HL-60 (cell line): Measurements from ENCODE around the gene SPATA6L.

Source experiments
- DNase-seq, 2 experiments: peaks; one replicate each; pipeline ENCODE4 v3.0.0-alpha.2; 2010 to 2020; ENCODE audit warnings: low read depth in 1 of 2, low spot score in 1 of 2
- H3K27ac ChIP-seq: fragments of 250-450 bp; sonication (Bioruptor Pico); replicated peaks from 2 replicates; pipeline ENCODE4 v1.5.1; 2020; ENCODE audit warnings: mild to moderate bottlenecking, moderate library complexity
- H3K27me3 ChIP-seq: fragments of 250-450 bp; sonication (Bioruptor Pico); 2 replicates; pipeline ENCODE4 v1.5.1; 2021; ENCODE audit warnings: mild to moderate bottlenecking, moderate library complexity; ENCODE audit not compliant: insufficient read depth, poor library complexity, severe bottlenecking
- H3K4me3 ChIP-seq: replicated peaks from 2 replicates; pipeline ENCODE4 v1.5.1; 2011; ENCODE audit warnings: mild to moderate bottlenecking, control low read depth, low read length; ENCODE audit not compliant: insufficient read depth
- CTCF ChIP-seq: IDR thresholded peaks from one replicate; pipeline ENCODE4 v1.5.1; 2011; ENCODE audit warnings: low read length, control low read depth, inconsistent platforms; ENCODE audit not compliant: insufficient read depth
- GABPA ChIP-seq: IDR thresholded peaks from 2 replicates; pipeline ENCODE4 v1.6.1; 2012; ENCODE audit warnings: low read depth
- POLR2AphosphoS5 ChIP-seq: IDR thresholded peaks from 2 replicates; pipeline ENCODE4 v1.6.1; 2012; ENCODE audit warnings: low read depth
- REST ChIP-seq: IDR thresholded peaks from 2 replicates; pipeline ENCODE4 v1.6.1; 2012; ENCODE audit warnings: low read depth; ENCODE audit not compliant: insufficient replicate concordance
- SPI1 ChIP-seq: IDR thresholded peaks from 2 replicates; pipeline ENCODE4 v1.6.1; 2012; ENCODE audit warnings: low read depth, mild to moderate bottlenecking, borderline replicate concordance

The SPATA6L gene

GRCh38 chr9:4709380-4709779 is 43.1 kb upstream of the SPATA6L start:
- Histone ChIP-seq H3K27ac (no peak overlapping the region), H3K4me3 (no peak overlapping the region), H3K27me3 (no peaks in the 10 kb centered on the region)
- DNase-seq, result no peak
- TF ChIP-seq POLR2AphosphoS5, result no peak
- no peak for TF ChIP-seq CTCF
- no peak for TF ChIP-seq SPI1

GRCh38 chr9:4706971-4707622 is 40.8 kb upstream of the SPATA6L start:
- Histone ChIP-seq H3K27ac (no peak overlapping the region), H3K27me3 (no peaks in the 10 kb centered on the region), H3K4me3 (no peak overlapping the region)
- no peak for DNase-seq
- TF ChIP-seq SPI1 (peak; percentile 91), POLR2AphosphoS5 (no peak), CTCF (no peak), REST (no peak), GABPA (no peak)

GRCh38 chr9:4706021-4706420 is 39.7 kb upstream of the SPATA6L start:
- DNase-seq, result no peak

More at GRCh38 chr9:4706021-4706420, 39.7 kb upstream of the SPATA6L start:
- Histone ChIP-seq H3K4me3 (no peak overlapping the region), H3K27me3 (no peaks in the 10 kb centered on the region), H3K27ac (no peak overlapping the region)
- TF ChIP-seq CTCF (no peak), REST (no peak), GABPA (no peak), POLR2AphosphoS5 (no peak), SPI1 (no peak)
